22Rv1 (cell line): ENCODE data around the gene PUS10.

ENCODE experiments used
- ZFX ChIP-seq: fragments of 450-650 bp; IDR thresholded peaks from 2 replicates; pipeline ENCODE4 v1.6.1; 2017; ENCODE audit warnings: antibody characterized with exemption, borderline replicate concordance
- TF ChIP-seq, protein P1 (sequence below): fragments of 450-650 bp; IDR thresholded peaks from 2 replicates; pipeline ENCODE4 v1.5.1; 2017; ENCODE audit warnings: mild to moderate bottlenecking

DNA sequence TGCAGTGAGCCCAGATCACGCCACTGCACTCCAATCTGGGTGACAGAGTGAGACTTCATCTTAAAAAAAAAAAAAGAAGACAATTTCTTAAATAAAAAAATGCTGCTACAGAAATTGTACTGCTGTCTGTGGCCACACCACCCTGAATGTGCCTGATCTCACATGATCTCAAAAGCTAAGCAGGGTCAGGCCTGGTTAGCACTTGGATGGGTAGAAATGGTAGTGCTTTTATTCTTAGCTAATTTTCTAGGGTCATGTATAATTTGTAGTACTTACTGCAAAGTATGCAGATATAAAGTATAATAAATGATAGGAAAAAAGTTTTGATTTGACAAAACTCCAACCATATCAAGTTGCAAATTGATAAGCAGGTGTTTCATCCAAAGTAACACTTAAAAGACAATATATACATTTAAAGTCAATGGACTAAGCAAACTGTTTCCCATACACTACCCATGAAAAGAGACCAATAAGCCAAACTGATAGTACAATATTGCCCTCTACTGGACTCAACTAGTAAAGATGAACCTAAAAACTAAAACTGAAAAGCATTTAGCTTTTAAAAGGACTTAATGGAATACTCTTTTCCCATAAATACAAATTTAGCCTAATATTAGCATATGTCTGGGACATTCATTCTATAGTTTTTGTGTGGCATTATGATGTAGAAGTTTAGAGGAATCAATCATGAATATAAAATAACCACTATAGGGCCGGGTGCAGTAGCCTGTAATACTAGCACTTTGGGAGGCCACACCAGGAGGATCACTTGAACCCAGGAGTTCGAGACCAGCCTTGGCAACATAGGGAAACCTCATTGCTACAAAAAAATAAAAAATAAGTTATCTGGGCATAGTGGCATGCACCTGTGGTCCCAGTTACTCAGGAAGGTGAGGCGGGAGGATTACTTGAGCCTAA lies 19.2 kb downstream of the PUS10 start:
- TF ChIP-seq, protein P1, sequence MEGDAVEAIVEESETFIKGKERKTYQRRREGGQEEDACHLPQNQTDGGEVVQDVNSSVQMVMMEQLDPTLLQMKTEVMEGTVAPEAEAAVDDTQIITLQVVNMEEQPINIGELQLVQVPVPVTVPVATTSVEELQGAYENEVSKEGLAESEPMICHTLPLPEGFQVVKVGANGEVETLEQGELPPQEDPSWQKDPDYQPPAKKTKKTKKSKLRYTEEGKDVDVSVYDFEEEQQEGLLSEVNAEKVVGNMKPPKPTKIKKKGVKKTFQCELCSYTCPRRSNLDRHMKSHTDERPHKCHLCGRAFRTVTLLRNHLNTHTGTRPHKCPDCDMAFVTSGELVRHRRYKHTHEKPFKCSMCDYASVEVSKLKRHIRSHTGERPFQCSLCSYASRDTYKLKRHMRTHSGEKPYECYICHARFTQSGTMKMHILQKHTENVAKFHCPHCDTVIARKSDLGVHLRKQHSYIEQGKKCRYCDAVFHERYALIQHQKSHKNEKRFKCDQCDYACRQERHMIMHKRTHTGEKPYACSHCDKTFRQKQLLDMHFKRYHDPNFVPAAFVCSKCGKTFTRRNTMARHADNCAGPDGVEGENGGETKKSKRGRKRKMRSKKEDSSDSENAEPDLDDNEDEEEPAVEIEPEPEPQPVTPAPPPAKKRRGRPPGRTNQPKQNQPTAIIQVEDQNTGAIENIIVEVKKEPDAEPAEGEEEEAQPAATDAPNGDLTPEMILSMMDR = peak; percentile 77
- no peak for TF ChIP-seq ZFX
